Loucy (cell line): ENCODE results near the gene SIK2.

Source experiments
- H2AFZ ChIP-seq: fragments of 200-600 bp; sonication (generic); 2 replicates; pipeline ENCODE4 v1.6.0; 2016; ENCODE audit warnings: antibody characterized with exemption, mild to moderate bottlenecking, low read length, moderate library complexity
- H3F3A ChIP-seq: fragments of 200-600 bp; 2 replicates; pipeline ENCODE4 v1.6.0; 2016; ENCODE audit warnings: antibody characterized with exemption, low read depth, mild to moderate bottlenecking
- H3K27me3 ChIP-seq: fragments of 200-600 bp; sonication (generic); 2 replicates; pipeline ENCODE4 v1.6.1; 2014; ENCODE audit warnings: low read length, mild to moderate bottlenecking; ENCODE audit not compliant: insufficient read depth, poor library complexity, severe bottlenecking
- H3K36me3 ChIP-seq: fragments of 200-600 bp; sonication (generic); 2 replicates; pipeline ENCODE4 v1.6.1; 2016; ENCODE audit warnings: low read length; ENCODE audit not compliant: insufficient read depth
- H3K4me1 ChIP-seq: fragments of 200-600 bp; sonication (generic); 2 replicates; pipeline ENCODE4 v1.5.1; 2014; ENCODE audit warnings: low read length, mild to moderate bottlenecking; ENCODE audit not compliant: insufficient read depth, poor library complexity, severe bottlenecking
- H3K4me2 ChIP-seq: fragments of 200-600 bp; sonication (generic); 2 replicates; pipeline ENCODE4 v1.6.0; 2014; ENCODE audit warnings: antibody characterized with exemption, low read length, low read depth, mild to moderate bottlenecking; ENCODE audit not compliant: poor library complexity, severe bottlenecking
- H3K4me3 ChIP-seq: fragments of 200-600 bp; sonication (generic); 2 replicates; pipeline ENCODE4 v1.5.1; 2014; ENCODE audit warnings: low read length, mild to moderate bottlenecking, mixed read lengths; ENCODE audit not compliant: poor library complexity, severe bottlenecking
- H3K79me2 ChIP-seq: fragments of 200-600 bp; sonication (generic); 2 replicates; pipeline ENCODE4 v1.6.1; 2014; ENCODE audit warnings: low read length; ENCODE audit not compliant: insufficient read depth
- H3K9ac ChIP-seq: fragments of 200-600 bp; sonication (generic); 2 replicates; pipeline ENCODE4 v1.6.0; 2014; ENCODE audit warnings: mild to moderate bottlenecking, low read depth, low read length, moderate library complexity; ENCODE audit not compliant: poor library complexity, severe bottlenecking
- H3K9me2 ChIP-seq: fragments of 200-600 bp; sonication (generic); replicated peaks from 2 replicates; pipeline ENCODE4 v1.6.1; 2016; ENCODE audit warnings: low read depth, low read length, mixed read lengths
- H3K9me3 ChIP-seq: fragments of 200-600 bp; sonication (generic); 2 replicates; pipeline ENCODE4 v1.6.1; 2014; ENCODE audit warnings: mild to moderate bottlenecking, antibody characterized with exemption, low read length, low read depth; ENCODE audit not compliant: insufficient read depth
- H4K20me1 ChIP-seq: fragments of 200-600 bp; sonication (generic); 2 replicates; pipeline ENCODE4 v1.6.0; 2014; ENCODE audit warnings: antibody characterized with exemption, low read length, mild to moderate bottlenecking; ENCODE audit not compliant: insufficient read depth, poor library complexity, severe bottlenecking
- CTCF ChIP-seq: fragments of 200-600 bp; sonication (generic); conservative IDR thresholded peaks from 2 replicates; pipeline ENCODE4 v1.5.1; 2014; ENCODE audit warnings: mild to moderate bottlenecking, antibody characterized with exemption, low read length
- EZH2phosphoT487 ChIP-seq: fragments of 200-600 bp; IDR thresholded peaks from 2 replicates; pipeline ENCODE4 v1.6.1; 2018; ENCODE audit warnings: antibody characterized with exemption, mild to moderate bottlenecking, moderate library complexity, borderline replicate concordance

Gene SIK2

GRCh38 chr11:111565114-111565720 lies 37.0 kb upstream of the SIK2 start:
- H3K36me3 ChIP-seq = no peaks in the 10 kb centered on the region
- no peaks in the 10 kb centered on the region for H3K79me2 ChIP-seq
- H3K4me3 ChIP-seq = no peak overlapping the region
- H3K27me3 ChIP-seq = no peaks in the 10 kb centered on the region
- no peaks in the 10 kb centered on the region for H3F3A ChIP-seq
- no peaks in the 10 kb centered on the region for H3K9me3 ChIP-seq
- no peaks in the 10 kb centered on the region for H3K9me2 ChIP-seq
- H2AFZ ChIP-seq = no peak overlapping the region
- H3K4me1 ChIP-seq = peaks cover 23% of the 10 kb centered on the region
- no peak overlapping the region for H3K4me2 ChIP-seq
- H4K20me1 ChIP-seq = no peaks in the 10 kb centered on the region
- peak; percentile 78 for TF ChIP-seq CTCF
- TF ChIP-seq EZH2phosphoT487 = no peak
- H3K9ac ChIP-seq = peak overlapping the region; percentile 3

GRCh38 chr11:111566324-111566723 lies 35.9 kb upstream of the SIK2 start:
- Histone ChIP-seq H4K20me1 (no peaks in the 10 kb centered on the region), H3K4me1 (peaks cover 23% of the 10 kb centered on the region), H3K9me3 (no peaks in the 10 kb centered on the region), H3F3A (0 out of 2 replicates have a peak, but pooled peaks cover 1% of the 10 kb centered on the region), H3K27me3 (no peaks in the 10 kb centered on the region), H3K4me2 (no peak overlapping the region), H3K36me3 (no peaks in the 10 kb centered on the region), H3K79me2 (no peaks in the 10 kb centered on the region), H3K9ac (no peak overlapping the region), H2AFZ (0 out of 2 replicates have a peak overlapping the region, but pooled peaks have one; percentile 3), H3K9me2 (no peaks in the 10 kb centered on the region), H3K4me3 (no peak overlapping the region)
- TF ChIP-seq CTCF (no peak), EZH2phosphoT487 (no peak)

GRCh38 chr11:111569476-111569875 lies 32.8 kb upstream of the SIK2 start:
- Histone ChIP-seq H4K20me1 (no peaks in the 10 kb centered on the region), H3K4me3 (no peak overlapping the region), H3K36me3 (no peaks in the 10 kb centered on the region), H3K4me1 (peaks cover 48% of the 10 kb centered on the region), H3K4me2 (no peak overlapping the region), H3K79me2 (no peaks in the 10 kb centered on the region), H3K27me3 (no peaks in the 10 kb centered on the region), H3K9ac (no peak overlapping the region), H3K9me2 (no peaks in the 10 kb centered on the region), H3K9me3 (no peaks in the 10 kb centered on the region), H3F3A (0 out of 2 replicates have a peak, but pooled peaks cover 4% of the 10 kb centered on the region), H2AFZ (no peak overlapping the region)
- no peak for TF ChIP-seq CTCF
- TF ChIP-seq EZH2phosphoT487 = no peak
